ENCODE measurements around the gene ADGRL1.

- TF ChIP-seq EZH2phosphoT487 (IDR thresholded peaks at IDR 0.05; ENCODE audit: borderline replicate concordance, low read depth, low read length) (no peak), CTCF (conservative IDR thresholded peaks at IDR 0.05; ENCODE audit: low read length) (no peak)
Observed at GRCh38 chr19:14175351-14175792, 30.6 kb downstream of the ADGRL1 start.

Measured in OCI-LY7 (cell line).